ENCODE data around the gene MAP1B. TPM values are rescaled to one million over a fixed set of nuclear protein-coding genes. Genes with fewer than 3 reads are reported as not detected.

MAP1B gene
- total and polyA plus RNA-seq, 9 of the 15 experiments (the other 6 are each of a cell fraction or from before 2014, with no cell fraction given): 5.2 to 66.1 (median 17.3) TPM

GRCh38 chr5:72252008-72252407, 144.7 kb downstream of the MAP1B start:
- ATAC-seq (no peak), FAIRE-seq (no peak), DNase-seq (ENCODE audit: extremely low read depth in 1 of 4, low spot score in 3 of 4) (no peak)
- Histone ChIP-seq H3K9me1 (ENCODE audit: control insufficient read depth, insufficient read depth, low read length) (no peaks in the 10 kb centered on the region), H3K4me3 (no peak overlapping the region), H3K36me3 (ENCODE audit: control insufficient read depth, insufficient read depth, low read length) (peaks cover 12% of the 10 kb centered on the region; the same call in 2 of the 3 replicates), H2AFZ (ENCODE audit: low read depth, low read length) (no peak overlapping the region), H4K20me1 (replicated peaks; ENCODE audit: control insufficient read depth, insufficient read depth, low read length) (no peaks in the 10 kb centered on the region), H3K4me1 (replicated peaks in 1 of 2; ENCODE audit: control insufficient read depth in 2 of 2, insufficient read depth in 2 of 2, low read length in 2 of 2) (peaks cover 7 to 17% of the 10 kb centered on the region in 2 experiments; a peak in 4 of 5 replicates), H3K27ac (ENCODE audit: extremely low read depth, low read depth, low read length) (no peak overlapping the region), H3K27me3 (ENCODE audit: control insufficient read depth in 2 of 2, insufficient read depth in 2 of 2, low read length in 2 of 2) (no peaks in the 10 kb centered on the region), H3K9me3 (replicated peaks; ENCODE audit: control insufficient read depth, insufficient read depth, low read depth, low read length) (no peaks in the 10 kb centered on the region), H3K4me2 (ENCODE audit: insufficient read depth, low read length) (no peak overlapping the region), H3K79me2 (ENCODE audit: control insufficient read depth, insufficient read depth, low read length) (peaks cover 36% of the 10 kb centered on the region), H3K9ac (ENCODE audit: insufficient read depth in 1 of 2, low read depth in 2 of 2, low read length in 2 of 2) (no peak overlapping the region)
- ChIA-PET POLR2A (interaction anchor here (1.0 kb wide), 2 partner anchors 23 to 25 kb away, joined by 3 read pairs; no protein-coding TSS in a partner anchor), CTCF (ENCODE audit: low intra/inter-chr PET ratio) (no interaction called here)
- intact Hi-C loops (cut with micrococcal nuclease) (no loop called here), in situ Hi-C loops (cut with MboI) (no loop called here)
- no TSS peak for BruUV-seq (replicated peaks)
- TF ChIP-seq HBP1 (CRISPR knock-in tag; IDR thresholded peaks at IDR 0.05) (no peak), PCBP2 (IDR thresholded peaks at IDR 0.05; ENCODE audit: low read depth, low read length, poor library complexity, severe bottlenecking) (no peak), MTF1 (CRISPR knock-in tag; IDR thresholded peaks at IDR 0.05; ENCODE audit: borderline replicate concordance) (no peak), XRCC4 (IDR thresholded peaks at IDR 0.05; ENCODE audit: extremely low read depth, insufficient read depth, insufficient read length) (no peak), RFX1 (IDR thresholded peaks at IDR 0.05) (peak; percentile 57)

Measured in K562 (cell line).